ENCODE data around the gene WNT7B. TPM values are rescaled to one million over a fixed set of nuclear protein-coding genes. Genes with fewer than 3 reads are reported as not detected.

Gene WNT7B
- total RNA-seq, 6 experiments from 2014 or later, result 0.07 to 0.14 (median 0.09) TPM; not detected in 1

DNA sequence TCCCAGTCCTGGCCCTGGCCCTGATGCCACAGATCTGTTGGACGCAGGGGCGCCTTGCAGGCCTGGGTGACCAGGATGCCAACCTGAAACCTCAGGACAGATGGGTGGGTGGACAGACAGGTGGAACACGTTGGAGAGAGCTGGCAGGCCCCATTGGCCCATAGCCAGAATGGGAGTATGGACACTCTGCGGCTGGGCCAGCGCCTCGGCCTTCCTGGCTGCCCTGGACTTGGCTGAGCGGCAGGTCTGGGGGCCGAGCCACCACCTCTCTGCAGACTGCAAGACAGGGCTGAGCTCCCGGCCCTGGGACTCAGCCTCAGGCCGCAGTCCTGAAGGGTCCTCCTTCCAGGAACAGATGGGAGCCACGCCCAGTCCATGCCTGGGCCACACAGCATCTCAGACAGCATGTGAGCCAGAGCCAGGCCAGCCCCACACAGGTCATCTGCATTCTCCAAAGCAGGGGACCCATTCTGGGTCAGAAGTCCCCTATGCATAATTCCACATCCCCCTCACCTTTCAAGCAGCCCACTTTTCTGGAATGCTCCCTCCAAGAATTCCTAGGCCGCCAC, 14.1 kb downstream of the WNT7B start:
- Mint-ChIP-seq H3K4me3 (no peak overlapping the region), H3K9me3 (no peaks in the 10 kb centered on the region), H3K27ac (no peak overlapping the region), H3K4me1 (ENCODE audit: low read depth) (peaks cover under 1% of the 10 kb centered on the region; the same call in 1 of the 2 replicates), H3K27me3 (ENCODE audit: insufficient read depth) (peaks cover 16% of the 10 kb centered on the region; the same call in 1 of the 2 replicates), H3K36me3 (ENCODE audit: low read depth) (no peaks in the 10 kb centered on the region)
- DNase-seq, result no peak
- TF ChIP-seq, protein P1, sequence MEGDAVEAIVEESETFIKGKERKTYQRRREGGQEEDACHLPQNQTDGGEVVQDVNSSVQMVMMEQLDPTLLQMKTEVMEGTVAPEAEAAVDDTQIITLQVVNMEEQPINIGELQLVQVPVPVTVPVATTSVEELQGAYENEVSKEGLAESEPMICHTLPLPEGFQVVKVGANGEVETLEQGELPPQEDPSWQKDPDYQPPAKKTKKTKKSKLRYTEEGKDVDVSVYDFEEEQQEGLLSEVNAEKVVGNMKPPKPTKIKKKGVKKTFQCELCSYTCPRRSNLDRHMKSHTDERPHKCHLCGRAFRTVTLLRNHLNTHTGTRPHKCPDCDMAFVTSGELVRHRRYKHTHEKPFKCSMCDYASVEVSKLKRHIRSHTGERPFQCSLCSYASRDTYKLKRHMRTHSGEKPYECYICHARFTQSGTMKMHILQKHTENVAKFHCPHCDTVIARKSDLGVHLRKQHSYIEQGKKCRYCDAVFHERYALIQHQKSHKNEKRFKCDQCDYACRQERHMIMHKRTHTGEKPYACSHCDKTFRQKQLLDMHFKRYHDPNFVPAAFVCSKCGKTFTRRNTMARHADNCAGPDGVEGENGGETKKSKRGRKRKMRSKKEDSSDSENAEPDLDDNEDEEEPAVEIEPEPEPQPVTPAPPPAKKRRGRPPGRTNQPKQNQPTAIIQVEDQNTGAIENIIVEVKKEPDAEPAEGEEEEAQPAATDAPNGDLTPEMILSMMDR (IDR thresholded peaks at IDR 0.05), result no peak

DNA sequence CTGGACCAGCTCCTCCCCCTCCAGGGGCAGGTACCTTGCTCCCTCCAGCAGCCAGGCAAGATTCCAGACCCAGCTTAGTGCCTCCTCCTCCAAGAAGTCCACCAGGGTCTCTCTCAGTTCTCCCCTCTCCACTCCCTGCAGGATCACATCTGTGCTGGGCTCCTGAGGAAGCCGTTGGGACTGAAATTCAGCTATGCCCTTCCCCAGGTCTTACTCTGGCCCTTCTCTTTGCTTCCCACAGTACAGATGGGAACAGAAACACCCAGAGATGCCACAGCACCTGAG, 14.6 kb downstream of the WNT7B start:
- no peaks in the 10 kb centered on the region for H3K36me3 Mint-ChIP-seq (ENCODE audit: low read depth)
- TF ChIP-seq, protein P1 (IDR thresholded peaks at IDR 0.05), result no peak
- no peak overlapping the region for H3K27ac Mint-ChIP-seq
- no peaks in the 10 kb centered on the region for H3K9me3 Mint-ChIP-seq
- H3K4me3 Mint-ChIP-seq, result no peak overlapping the region
- no peak for DNase-seq
- peaks cover 19% of the 10 kb centered on the region for H3K27me3 Mint-ChIP-seq (ENCODE audit: insufficient read depth)
- no peaks in the 10 kb centered on the region for H3K4me1 Mint-ChIP-seq (ENCODE audit: low read depth)

DNA sequence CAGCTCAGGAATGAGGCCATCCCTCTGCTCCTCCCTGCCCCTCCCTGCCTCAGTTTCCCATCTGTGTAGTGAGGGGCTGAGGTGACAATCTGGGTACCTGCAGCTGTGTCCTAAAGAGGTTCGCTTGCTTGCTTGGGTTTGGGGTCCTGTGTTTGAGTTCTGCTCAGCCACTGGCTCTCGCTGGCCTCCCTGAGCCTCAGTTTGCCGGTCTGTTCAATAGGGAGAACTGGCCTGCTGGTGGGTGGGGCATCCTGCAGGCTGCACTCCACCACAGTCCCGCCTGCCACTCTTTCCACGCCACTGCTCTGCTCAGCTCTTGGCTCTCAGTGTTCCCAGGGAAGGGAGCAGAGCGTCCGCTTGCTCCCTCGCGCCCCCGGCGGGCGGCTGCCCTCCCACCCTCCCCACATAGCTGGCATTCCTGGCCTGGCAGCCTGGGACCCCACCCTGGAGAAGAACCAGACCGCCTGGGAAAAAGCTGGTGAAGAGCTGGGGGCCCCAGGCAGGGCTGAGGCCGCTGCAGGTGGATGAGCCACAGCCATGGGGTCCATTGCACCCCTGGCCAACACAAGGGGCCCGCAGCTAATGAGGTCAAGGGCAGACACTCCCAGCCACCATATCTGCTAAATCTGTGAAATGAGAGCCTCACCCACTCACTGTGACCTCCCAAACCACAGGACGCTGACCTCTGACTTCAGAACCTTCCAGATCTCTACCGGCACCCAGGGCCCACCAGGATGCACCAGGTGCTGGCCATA, 15.1 kb downstream of the WNT7B start:
- Mint-ChIP-seq H3K27ac (no peak overlapping the region), H3K4me1 (ENCODE audit: low read depth) (no peaks in the 10 kb centered on the region), H3K27me3 (ENCODE audit: insufficient read depth) (peaks cover 19% of the 10 kb centered on the region), H3K36me3 (ENCODE audit: low read depth) (no peaks in the 10 kb centered on the region), H3K9me3 (no peaks in the 10 kb centered on the region), H3K4me3 (no peak overlapping the region)
- TF ChIP-seq, protein P1 (IDR thresholded peaks at IDR 0.05), result no peak
- no peak for DNase-seq

DNA sequence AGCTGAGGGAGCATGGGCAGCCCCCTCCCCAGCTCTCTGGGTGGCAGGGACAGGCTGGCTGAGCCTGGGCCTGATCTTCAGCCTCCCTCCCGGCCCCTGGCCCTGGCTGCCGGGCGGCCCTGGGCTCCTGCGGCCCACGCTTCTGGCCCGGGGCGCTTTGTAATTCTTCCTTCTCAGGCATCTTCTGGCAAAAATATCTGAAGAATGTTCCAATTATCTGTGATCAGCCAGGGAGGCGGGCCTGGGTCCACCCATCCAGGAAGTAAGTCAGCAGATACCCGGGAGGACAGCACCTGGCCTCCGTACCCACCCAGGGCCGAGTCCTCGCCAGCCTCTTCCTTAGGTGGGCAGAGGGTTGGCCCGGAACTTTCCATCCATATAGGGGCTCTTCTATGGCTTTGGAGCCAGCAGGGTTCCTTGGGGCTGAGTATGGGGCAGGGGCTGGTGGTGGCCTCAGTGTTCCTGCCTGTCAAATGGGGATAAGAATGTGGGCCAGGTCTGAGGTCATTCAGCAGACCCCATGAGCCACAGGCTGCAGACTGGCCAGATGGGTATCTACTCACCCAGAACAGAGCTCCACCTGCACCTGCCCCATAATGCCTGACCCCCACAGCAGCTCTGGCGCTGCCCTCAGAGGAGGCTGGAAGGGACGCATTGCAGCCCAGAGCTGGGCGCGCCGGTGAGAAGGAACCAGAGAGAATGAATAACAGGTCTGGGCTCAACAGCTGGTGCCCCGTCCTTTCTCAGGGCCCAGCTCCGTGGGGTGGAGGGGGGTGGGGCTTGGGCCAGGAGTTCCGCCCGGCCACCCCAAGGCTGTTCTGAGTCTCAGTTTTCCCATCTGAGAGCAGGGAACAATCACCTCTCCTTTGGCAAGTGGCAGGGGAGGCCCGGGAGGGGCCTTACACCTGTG, 16.2 kb downstream of the WNT7B start:
- Mint-ChIP-seq H3K4me3 (no peak overlapping the region), H3K27me3 (ENCODE audit: insufficient read depth) (peaks cover 19% of the 10 kb centered on the region), H3K4me1 (ENCODE audit: low read depth) (no peaks in the 10 kb centered on the region), H3K9me3 (no peaks in the 10 kb centered on the region), H3K27ac (no peak overlapping the region), H3K36me3 (ENCODE audit: low read depth) (no peaks in the 10 kb centered on the region)
- DNase-seq, result no peak
- TF ChIP-seq, protein P1 (IDR thresholded peaks at IDR 0.05), result no peak

DNA sequence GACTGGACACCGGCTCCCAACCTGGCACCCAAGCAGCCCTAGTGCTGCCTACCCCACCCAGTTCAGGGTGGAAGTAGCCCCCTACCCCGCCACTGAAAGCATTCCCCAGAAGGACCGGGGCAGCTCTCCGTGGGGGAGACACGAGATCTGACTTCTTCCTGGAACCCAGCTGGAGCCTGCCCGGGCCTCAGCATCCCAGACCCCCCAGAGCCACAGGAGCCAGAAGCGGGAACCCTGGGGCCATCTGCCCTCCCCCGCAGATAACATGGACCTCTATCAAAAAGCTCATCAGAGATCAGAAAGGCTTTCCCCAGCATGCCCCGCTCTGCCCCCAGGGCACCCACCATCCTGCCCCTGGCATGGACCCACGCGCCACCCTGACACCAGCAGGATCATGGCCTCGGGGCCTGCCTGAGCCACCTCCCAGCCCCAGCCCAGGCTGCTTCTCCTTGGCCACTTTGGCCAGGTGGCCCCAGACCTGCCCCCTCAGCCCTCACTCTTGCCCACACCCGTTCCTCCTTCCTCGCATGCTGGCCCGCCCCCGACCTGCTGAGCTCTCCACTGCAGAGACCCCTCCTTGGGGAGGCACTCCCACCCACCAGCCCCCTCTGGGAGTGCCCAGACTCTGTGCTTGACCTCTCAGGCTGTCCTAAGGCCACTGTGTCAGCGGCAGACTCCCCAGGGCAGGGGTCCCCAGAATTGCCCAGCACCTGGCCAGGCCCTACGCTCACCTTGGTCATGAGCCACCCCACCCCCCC, 17.1 kb downstream of the WNT7B start:
- TF ChIP-seq, protein P1 (IDR thresholded peaks at IDR 0.05), result no peak
- Mint-ChIP-seq H3K36me3 (ENCODE audit: low read depth) (no peaks in the 10 kb centered on the region), H3K4me3 (no peak overlapping the region), H3K4me1 (ENCODE audit: low read depth) (no peaks in the 10 kb centered on the region), H3K9me3 (no peaks in the 10 kb centered on the region), H3K27me3 (ENCODE audit: insufficient read depth) (peaks cover 19% of the 10 kb centered on the region), H3K27ac (no peak overlapping the region)
- DNase-seq, result no peak
